ENCODE measurements around the gene MAFG. TPM values are rescaled to one million over a fixed set of nuclear protein-coding genes. Genes with fewer than 3 reads are reported as not detected.

Gene MAFG
- total and polyA plus RNA-seq, 9 of the 15 experiments (the other 6 are each of a cell fraction or from before 2014, with no cell fraction given), result 1.1 to 58.1 (median 24.9) TPM

DNA sequence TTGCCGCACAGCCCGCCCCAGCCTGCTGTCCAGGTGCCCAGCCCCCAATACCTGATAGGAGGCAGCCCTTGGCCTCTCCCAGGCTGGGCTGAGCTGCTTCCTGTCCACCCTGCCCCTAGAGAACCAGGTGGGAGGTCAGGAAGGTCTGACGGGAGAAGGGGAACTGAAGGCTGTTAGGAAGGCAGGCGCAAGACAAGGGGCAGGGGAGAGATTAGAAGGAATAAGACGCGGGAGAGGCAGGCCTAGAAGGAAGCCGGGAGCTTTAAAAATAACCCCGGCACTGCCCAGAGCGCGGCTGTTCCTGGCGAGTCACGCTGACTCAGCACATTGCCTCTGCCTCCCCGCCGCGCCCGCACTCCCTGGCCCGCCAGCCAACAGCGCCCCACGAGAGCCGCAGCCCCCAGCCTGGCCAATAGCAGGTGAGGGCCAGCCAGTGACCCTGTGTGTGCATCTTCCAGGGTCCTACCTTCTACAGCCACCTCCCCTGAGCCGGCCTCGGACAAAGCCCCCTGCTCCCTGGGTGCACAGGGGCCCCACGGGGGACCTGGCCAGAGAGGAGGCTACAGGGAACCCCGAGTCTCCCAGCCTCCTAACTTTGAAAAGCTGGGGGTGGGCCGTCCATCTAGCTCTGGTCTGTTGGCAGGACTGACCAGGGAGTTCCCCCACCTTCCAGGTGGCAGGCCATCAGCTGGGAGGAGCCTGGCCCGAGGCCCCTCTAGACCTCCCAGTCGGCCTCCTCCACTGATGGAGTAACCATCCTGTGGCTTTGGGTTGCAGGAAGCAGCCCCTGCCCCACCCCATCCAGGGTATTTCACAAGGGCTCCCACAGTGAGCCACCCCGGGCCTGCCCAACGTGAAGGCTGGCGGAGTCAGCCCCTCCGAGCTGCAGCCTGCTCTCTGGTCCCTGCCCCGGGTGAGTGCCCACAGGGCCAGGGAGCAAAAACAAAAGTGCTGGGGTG, 4.0 kb downstream of the MAFG start (continued):
- TF ChIP-seq, protein P1, sequence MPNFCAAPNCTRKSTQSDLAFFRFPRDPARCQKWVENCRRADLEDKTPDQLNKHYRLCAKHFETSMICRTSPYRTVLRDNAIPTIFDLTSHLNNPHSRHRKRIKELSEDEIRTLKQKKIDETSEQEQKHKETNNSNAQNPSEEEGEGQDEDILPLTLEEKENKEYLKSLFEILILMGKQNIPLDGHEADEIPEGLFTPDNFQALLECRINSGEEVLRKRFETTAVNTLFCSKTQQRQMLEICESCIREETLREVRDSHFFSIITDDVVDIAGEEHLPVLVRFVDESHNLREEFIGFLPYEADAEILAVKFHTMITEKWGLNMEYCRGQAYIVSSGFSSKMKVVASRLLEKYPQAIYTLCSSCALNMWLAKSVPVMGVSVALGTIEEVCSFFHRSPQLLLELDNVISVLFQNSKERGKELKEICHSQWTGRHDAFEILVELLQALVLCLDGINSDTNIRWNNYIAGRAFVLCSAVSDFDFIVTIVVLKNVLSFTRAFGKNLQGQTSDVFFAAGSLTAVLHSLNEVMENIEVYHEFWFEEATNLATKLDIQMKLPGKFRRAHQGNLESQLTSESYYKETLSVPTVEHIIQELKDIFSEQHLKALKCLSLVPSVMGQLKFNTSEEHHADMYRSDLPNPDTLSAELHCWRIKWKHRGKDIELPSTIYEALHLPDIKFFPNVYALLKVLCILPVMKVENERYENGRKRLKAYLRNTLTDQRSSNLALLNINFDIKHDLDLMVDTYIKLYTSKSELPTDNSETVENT (CRISPR knock-in tag; IDR thresholded peaks at IDR 0.05), result 0 out of 2 replicates have a peak, but pooled peaks have one; percentile 21
- TF ChIP-seq, protein P2, sequence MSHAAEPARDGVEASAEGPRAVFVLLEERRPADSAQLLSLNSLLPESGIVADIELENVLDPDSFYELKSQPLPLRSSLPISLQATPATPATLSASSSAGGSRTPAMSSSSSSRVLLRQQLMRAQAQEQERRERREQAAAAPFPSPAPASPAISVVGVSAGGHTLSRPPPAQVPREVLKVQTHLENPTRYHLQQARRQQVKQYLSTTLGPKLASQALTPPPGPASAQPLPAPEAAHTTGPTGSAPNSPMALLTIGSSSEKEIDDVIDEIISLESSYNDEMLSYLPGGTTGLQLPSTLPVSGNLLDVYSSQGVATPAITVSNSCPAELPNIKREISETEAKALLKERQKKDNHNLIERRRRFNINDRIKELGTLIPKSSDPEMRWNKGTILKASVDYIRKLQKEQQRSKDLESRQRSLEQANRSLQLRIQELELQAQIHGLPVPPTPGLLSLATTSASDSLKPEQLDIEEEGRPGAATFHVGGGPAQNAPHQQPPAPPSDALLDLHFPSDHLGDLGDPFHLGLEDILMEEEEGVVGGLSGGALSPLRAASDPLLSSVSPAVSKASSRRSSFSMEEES (CRISPR knock-in tag; IDR thresholded peaks at IDR 0.05), result no peak
- TF ChIP-seq, protein P3, sequence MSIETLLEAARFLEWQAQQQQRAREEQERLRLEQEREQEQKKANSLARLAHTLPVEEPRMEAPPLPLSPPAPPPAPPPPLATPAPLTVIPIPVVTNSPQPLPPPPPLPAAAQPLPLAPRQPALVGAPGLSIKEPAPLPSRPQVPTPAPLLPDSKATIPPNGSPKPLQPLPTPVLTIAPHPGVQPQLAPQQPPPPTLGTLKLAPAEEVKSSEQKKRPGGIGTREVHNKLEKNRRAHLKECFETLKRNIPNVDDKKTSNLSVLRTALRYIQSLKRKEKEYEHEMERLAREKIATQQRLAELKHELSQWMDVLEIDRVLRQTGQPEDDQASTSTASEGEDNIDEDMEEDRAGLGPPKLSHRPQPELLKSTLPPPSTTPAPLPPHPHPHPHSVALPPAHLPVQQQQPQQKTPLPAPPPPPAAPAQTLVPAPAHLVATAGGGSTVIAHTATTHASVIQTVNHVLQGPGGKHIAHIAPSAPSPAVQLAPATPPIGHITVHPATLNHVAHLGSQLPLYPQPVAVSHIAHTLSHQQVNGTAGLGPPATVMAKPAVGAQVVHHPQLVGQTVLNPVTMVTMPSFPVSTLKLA (conservative IDR thresholded peaks at IDR 0.05), result peak; percentile 70 to 89
- TF ChIP-seq, protein P4, sequence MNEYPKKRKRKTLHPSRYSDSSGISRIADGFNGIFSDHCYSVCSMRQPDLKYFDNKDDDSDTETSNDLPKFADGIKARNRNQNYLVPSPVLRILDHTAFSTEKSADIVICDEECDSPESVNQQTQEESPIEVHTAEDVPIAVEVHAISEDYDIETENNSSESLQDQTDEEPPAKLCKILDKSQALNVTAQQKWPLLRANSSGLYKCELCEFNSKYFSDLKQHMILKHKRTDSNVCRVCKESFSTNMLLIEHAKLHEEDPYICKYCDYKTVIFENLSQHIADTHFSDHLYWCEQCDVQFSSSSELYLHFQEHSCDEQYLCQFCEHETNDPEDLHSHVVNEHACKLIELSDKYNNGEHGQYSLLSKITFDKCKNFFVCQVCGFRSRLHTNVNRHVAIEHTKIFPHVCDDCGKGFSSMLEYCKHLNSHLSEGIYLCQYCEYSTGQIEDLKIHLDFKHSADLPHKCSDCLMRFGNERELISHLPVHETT (CRISPR knock-in tag; conservative IDR thresholded peaks at IDR 0.05 in 1 of 2, IDR thresholded peaks at IDR 0.05 in 1 of 2), result 0 out of 4 replicates have a peak, but pooled peaks of 1 of the 2 experiments have one; percentile 2
- TF ChIP-seq POLR2A (conservative IDR thresholded peaks at IDR 0.05) (peak; percentile 28), GTF2A2 (tag; IDR thresholded peaks at IDR 0.05) (no peak), SMC3 (conservative IDR thresholded peaks at IDR 0.05; ENCODE audit: insufficient read depth, low read depth, low read length) (no peak), HNRNPH1 (optimal IDR thresholded peaks at IDR 0.05; ENCODE audit: low read depth, low read length) (no peak), ZNF316 (IDR thresholded peaks at IDR 0.05) (peak; percentile 100), BHLHE40 (IDR thresholded peaks at IDR 0.05; ENCODE audit: low read length) (peak; percentile 61; the same call in 1 of the 2 replicates), ATF1 (CRISPR knock-in tag; IDR thresholded peaks at IDR 0.05) (no peak), ATF1 (tag; IDR thresholded peaks at IDR 0.05) (peak; percentile 47), MEF2D (tag; conservative IDR thresholded peaks at IDR 0.05; ENCODE audit: low read depth) (no peak)
- TF ChIP-seq, protein P5, sequence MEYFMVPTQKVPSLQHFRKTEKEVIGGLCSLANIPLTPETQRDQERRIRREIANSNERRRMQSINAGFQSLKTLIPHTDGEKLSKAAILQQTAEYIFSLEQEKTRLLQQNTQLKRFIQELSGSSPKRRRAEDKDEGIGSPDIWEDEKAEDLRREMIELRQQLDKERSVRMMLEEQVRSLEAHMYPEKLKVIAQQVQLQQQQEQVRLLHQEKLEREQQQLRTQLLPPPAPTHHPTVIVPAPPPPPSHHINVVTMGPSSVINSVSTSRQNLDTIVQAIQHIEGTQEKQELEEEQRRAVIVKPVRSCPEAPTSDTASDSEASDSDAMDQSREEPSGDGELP (CRISPR knock-in tag; IDR thresholded peaks at IDR 0.05; ENCODE audit: borderline replicate concordance), result peak; percentile 54; the same call in 1 of the 2 replicates
- TF ChIP-seq, protein P6, sequence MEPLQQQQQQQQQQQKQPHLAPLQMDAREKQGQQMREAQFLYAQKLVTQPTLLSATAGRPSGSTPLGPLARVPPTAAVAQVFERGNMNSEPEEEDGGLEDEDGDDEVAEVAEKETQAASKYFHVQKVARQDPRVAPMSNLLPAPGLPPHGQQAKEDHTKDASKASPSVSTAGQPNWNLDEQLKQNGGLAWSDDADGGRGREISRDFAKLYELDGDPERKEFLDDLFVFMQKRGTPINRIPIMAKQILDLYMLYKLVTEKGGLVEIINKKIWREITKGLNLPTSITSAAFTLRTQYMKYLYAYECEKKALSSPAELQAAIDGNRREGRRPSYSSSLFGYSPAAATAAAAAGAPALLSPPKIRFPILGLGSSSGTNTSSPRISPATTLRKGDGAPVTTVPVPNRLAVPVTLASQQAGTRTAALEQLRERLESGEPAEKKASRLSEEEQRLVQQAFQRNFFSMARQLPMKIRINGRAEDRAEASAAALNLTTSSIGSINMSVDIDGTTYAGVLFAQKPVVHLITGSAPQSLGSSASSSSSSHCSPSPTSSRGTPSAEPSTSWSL (CRISPR knock-in tag; IDR thresholded peaks at IDR 0.05; ENCODE audit: borderline replicate concordance), result no peak
- TF ChIP-seq, protein P7, sequence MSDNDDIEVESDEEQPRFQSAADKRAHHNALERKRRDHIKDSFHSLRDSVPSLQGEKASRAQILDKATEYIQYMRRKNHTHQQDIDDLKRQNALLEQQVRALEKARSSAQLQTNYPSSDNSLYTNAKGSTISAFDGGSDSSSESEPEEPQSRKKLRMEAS (CRISPR knock-in tag; IDR thresholded peaks at IDR 0.05), result peak; percentile 34; the same call in 1 of the 2 replicates
